VCaP (cell line): ENCODE measurements around the gene SMYD1.

Experiments
- H3K27ac ChIP-seq: fragments of 450-650 bp; 2 replicates; pipeline ENCODE4 v1.5.1; 2017
- TF ChIP-seq, protein P1 (sequence below): fragments of 450-650 bp; conservative IDR thresholded peaks from 2 replicates; pipeline ENCODE4 v1.5.1; 2017; ENCODE audit warnings: mild to moderate bottlenecking, moderate library complexity

SMYD1 gene

DNA sequence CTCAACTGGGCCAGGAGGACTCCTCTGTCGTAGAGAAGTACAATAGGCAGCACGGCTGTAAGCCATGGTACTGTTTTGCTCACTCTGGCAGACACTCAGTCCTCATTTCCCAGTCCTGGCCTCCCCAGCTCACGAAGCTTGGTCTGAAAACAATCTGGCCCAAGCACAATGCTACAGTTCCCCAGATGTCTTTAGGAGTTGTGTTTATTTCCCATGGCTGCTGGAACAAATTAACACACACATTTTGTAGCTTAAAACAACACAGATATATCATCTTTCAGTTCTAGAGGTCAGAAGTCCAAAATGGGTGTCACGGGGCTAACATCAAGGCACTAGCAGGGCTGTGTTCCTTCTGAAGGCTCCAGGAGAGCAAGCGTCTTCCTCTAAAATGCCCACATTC lies 47.3 kb downstream of the SMYD1 start:
- TF ChIP-seq, protein P1, sequence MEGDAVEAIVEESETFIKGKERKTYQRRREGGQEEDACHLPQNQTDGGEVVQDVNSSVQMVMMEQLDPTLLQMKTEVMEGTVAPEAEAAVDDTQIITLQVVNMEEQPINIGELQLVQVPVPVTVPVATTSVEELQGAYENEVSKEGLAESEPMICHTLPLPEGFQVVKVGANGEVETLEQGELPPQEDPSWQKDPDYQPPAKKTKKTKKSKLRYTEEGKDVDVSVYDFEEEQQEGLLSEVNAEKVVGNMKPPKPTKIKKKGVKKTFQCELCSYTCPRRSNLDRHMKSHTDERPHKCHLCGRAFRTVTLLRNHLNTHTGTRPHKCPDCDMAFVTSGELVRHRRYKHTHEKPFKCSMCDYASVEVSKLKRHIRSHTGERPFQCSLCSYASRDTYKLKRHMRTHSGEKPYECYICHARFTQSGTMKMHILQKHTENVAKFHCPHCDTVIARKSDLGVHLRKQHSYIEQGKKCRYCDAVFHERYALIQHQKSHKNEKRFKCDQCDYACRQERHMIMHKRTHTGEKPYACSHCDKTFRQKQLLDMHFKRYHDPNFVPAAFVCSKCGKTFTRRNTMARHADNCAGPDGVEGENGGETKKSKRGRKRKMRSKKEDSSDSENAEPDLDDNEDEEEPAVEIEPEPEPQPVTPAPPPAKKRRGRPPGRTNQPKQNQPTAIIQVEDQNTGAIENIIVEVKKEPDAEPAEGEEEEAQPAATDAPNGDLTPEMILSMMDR = no peak
- no peak overlapping the region for H3K27ac ChIP-seq

DNA sequence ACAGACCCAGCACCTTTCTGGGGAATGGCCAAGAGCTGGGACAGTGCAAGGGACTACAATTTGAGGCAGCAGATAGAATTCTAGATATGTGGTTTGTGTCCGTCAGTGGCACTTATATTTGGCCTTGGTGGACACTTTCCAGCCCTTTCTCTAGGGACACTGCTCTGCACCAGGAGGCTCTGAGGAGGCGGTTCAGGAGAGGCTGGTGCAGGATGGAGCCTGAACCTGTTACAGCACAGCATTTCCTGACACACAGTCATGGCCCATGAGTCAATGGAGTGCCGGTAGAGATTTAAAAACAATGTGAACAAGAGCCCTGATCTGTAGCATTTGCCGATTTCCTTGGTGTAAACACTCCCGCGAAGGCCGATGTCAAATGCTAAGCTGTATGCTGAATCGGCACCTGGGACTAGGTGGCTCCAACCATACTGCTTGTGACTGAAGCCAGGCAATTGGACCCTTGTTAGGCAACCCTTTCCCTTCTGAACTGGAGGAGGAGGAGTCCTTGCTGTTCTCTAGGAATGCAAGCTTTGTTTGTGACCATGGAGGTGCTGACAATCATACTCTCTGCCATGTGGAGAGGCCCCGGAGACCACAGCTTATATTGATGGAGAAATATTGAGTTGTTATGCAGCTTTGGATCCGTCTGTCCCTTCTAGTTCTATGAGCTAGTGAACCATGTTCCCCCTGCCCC lies 48.3 kb downstream of the SMYD1 start:
- TF ChIP-seq, protein P1 = no peak
- H3K27ac ChIP-seq = no peak overlapping the region

DNA sequence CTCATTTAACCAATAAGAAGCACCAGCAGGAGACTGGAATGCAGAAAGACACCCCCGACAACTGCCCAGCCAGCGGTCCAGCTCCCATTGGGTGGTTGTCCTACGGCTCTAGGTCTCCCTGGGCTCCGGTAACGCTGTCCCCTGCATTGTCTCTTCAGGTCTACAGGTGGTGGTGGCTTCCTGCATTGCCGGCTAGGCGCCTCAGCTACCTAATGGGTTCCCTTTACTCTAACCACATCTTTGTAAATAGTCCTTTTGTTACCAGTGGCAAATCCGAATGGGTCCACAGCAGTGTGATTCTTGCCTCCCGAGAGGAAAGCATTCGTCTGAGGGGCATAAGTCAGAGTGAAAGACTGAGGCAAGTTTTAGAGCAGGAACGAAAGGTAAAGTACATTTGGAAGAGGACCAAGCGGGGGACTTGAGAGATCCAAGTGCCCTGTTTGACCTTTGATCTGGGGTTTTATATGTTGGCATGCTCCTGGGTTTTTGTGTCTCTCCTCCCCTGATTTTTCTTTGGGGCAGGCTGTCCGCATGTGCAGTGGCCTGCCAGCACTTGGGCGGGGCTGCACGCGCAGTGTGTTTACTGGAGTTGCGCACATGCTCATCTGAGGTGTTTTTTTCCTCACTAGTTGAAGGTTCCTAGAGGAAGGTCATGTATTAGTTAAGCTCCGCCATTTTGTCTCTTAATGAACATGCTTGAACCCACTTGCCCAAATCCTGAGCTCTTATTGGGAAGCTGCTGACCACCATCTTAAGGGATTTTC lies 49.2 kb downstream of the SMYD1 start:
- no peak overlapping the region for H3K27ac ChIP-seq
- TF ChIP-seq, protein P1 = no peak

DNA sequence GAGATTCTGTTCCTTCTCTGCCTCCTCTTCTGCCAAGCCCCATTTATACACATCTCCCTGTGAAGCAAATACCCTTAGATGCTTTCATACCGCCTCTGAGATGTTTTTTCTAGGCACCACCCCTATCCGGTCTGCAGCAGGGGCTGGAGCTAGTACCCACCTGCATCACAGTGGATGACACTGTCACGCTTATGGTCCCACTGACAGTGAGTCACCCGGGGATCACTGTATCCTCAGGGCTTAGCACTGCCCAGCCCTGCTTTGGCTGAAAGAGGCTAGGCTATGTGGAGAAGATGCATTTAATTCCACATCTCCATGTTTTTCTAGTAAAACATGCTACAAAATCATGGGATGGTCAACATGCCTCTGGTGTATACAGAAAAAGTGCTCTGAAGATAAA lies 50.3 kb downstream of the SMYD1 start:
- H3K27ac ChIP-seq = no peak overlapping the region
- TF ChIP-seq, protein P1 = no peak

DNA sequence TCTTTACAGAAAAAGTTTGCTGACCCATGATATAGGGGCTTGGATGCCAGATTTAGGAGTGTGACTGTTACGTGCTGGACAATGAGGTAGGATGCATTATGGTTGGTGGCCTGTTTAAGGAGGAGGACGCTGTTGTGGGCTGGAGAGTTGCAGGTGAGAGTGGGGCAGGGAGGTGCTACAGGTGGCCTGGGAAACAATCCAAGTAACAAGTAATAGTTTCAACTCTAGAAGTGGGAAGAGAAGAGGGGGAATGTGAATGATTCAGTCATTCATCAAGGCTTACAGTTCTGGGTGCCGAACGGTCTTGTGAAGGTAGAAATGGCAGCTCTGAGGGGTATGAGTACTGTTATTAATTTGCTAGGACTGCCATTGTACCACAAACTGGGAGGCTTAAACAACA lies 54.1 kb downstream of the SMYD1 start:
- no peak overlapping the region for H3K27ac ChIP-seq
- TF ChIP-seq, protein P1 = no peak

DNA sequence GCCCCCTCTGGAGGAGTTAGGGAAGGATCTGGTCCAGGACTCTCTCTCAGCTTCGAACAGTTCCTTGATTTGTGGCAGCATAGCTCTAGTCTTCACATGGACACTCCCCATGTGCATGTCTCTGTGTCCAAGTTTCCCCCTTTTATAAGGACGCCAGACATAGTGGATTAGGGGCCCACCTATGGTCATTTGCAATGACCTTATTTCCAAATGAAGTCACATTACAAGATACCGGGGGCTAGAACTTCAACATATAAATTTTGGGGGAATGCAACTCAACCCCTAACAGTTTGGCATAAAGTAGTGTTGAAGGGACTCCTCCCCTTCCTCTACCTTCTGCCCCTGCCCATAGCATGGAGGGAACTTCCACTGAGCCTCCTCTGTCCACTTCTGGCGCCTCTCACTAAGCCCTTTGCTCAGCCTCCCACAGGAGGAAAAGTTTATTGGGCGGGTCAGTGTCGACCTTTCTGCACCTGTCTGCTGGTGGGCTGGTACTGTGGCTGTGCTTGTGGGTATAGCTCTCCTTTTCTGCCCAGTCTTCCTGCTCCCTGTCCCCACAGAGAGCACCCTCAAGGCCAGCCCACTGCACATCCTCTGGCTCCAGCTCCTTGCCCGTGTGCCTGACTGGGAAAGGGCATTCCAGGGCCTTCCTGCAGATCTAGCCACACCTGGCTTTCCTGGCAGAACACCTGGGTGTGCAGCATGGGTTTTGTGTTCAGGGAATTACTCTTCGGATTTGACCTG lies 54.7 kb downstream of the SMYD1 start:
- H3K27ac ChIP-seq = no peak overlapping the region
- TF ChIP-seq, protein P1 = no peak
